ENCODE results near the gene PRM2.

Gene PRM2, protein sequence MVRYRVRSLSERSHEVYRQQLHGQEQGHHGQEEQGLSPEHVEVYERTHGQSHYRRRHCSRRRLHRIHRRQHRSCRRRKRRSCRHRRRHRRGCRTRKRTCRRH

DNA sequence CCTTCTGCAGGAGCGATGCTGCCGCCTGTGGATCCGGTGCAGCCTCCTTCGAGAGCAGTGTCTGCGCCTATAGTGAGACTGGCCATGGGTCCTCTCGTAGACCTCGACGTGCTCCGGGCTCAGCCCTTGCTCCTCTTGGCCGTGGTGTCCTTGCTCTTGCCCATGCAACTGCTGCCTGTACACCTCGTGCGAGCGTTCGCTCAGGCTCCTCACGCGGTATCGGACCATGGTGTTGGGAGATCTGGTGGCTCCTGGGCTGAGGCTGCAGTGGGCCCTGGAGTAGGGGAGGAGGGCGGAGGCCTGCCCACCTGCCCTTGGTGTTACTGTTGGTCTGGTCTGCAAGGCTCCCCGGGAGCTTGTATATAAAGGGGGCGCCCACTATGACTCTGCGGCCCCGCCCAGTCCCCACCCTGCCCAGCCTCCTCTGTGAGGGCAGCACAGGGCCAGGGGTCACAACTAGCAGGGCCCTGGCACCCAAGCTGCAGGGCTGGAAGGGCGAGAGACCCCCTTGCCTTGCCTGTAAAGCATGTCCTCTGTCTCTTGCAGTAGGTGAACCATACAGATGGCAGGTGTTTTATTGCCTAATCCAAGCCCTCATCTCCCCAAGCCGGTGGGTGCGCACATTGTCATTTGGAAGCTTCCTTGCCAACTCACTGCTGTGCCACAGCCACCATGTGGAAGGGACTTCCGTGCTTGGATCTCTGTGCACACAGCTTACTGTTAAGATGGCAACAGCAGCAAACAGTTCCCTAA, at the start of gene PRM2:
Gene PRM2, minus strand, starts transcription at position 338 of the 753 bp plus-strand sequence. Its CDS starts 110 bp downstream, at position 228.
- no peak for DNase-seq

DNA sequence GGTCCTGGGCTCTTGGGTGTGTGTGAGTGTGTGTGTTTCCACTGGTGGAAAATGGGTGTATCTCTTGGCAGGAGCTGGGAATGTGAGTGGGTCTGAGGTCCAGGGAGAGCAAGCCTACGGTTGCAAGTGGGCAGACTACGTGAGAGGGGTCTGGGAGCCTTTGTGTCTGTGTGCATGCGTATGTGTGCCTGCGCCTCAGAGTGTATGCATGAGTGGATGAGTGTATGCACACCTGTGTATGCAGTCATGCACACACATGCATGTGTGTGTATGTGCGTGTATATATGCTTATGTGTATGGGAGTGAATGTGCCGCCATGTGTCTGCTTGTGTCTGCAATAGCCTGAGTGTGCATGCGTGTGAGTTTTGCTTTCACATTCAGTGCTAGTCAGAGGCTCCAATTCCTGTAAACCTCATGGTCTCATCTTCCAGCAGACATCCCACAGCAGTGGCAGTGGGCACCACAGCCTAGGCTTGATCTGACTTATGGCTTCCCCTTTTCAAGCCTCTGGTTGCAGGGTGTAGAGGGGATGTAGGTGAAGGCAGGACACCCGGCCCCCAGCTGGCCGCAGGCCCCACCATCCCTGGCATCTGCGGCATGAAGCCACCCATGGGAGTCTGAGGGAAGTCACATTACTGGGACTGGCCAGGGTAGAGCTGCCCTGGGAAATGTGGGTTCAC, 49.3 kb upstream of the PRM2 start:
- DNase-seq = peak; percentile 54 to 61

DNA sequence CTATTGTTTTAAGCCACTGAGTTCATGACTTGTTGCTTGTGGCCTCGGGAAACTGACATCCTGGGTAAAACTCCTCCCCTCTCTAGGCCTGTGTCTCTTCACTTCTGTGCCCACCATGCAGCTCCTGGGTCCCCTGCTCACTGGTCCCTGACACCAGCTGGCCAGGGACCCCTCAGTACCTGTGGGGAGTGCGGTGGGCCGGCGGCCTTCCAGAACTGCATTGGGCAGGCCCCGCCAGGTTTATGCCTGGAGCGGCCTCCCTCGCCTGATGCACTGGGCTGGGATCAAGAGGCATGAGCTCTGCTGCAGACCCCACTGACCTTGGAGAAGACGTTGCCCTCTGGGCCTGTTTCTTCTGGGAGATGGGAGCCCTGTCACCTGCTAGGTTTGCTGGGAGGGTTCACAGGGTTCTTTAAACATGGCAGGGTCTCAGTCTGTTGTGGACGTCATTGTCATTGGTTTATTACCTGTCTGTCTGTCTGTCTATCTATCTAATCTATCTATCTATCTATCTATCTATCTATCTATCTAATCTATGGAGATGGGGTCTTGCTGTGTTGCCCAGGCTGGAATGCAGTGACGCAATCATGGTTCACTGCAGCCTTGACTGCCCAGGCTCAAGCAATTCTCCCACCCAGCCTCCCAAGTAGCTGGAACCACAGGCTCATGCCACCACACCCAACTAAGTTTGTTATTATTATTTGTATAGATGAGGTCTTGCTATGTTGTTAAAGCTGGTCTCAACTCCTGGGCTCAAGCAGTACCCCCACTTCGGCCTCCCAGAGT, 47.5 kb upstream of the PRM2 start:
- no peak for DNase-seq

DNA sequence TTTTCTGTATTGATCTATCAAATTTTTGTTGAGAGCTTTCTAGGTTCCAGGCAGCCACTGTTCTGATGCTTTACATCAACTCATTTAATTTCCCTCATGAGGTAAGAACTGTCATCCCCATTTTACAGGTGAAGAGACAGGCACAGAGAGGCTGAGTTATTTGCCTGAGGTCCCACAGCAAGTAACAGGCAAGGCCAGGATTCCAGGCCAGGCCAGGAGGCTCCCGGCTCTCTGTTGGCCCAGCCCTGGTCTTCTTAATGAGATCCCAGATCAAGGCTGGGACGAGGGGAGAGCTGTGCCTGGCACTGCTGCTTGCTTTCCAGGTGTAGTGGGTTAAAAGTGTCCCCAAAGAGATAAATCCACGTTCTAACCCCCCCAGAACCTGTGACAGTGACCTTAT, 46.5 kb upstream of the PRM2 start:
- DNase-seq = no peak

DNA sequence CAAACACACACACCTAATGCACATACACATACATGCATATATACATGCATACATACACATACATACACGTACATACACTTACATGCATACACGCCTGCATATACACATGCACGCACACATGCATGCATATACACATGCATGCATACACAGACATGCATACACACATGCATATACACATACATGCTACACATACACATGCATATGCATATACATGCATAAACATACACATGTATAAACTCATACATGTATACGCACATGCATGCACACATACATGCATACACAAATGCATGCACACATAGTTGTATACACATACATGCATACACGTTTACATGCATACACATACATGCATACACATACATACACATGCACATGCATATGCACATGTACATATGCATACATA, 45.4 kb upstream of the PRM2 start:
- no peak for DNase-seq

DNA sequence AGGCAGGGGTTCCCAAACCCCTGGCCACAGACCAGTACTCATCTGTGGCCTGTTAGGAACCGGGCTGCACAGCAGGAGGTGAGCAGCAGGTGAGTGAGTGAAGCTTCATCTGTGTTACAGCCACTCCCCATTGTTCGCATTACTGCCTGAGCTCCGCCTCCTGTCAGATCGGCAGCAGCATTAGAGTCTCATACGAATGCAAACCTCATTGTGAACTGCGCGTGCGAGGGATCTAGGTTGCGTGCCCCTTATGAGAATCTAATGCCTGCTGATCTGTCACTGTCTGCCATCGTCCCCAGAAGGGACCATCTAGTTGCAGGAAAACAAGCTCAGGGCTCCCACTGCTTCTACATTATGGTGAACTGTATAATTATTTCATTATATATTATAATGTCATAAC, 43.9 kb upstream of the PRM2 start:
- no peak for DNase-seq

DNA sequence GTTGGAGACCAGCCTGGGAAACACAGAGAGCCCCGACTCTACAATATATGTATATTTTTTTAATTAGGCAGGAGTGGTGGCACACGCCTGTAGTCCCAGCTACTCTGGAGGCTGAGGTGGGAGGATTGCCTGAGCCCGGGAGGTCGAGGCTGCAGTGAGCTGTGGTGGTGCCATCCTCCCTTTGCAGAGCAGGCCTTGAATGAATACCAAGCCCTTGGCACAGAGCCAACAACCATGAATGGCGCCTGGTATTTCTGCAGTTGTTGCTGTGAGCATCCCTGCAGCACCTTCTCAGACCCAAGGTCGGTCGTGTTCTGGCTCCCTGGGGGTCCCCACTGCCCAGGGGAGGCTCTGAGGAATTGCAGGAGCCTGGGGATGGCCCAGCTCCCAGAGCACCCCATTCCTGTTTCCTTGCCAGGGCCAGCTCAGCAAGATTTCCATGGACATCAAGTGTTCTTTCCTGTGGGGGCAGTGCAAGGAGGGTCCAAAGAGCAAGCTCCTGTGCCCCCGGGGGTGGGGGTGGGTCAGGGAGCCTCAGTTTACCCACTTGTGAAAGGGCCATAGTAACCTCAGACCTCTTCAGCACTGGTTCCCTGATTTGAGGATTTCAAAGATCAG, 43.4 kb upstream of the PRM2 start:
- DNase-seq = no peak

DNA sequence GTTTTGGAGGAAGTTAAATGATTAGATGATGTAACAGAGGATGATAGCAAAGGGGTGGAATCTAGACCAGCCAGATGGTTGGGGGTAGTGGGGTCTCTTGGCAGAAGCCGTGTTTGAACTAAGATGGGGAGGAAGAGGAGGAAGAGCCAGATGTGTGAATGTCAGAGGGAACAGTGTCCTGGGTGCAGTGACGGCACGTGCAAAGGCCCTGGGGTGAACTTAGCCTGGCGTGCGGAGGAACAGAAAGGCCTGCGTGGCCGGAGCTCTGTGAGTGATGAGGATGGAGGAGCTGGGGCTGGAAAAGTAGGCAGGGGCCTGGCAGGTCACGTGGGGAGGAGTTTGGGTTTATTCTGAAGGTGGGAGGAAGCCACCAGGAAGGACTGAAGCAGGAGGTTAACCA, 42.5 kb upstream of the PRM2 start:
- no peak for DNase-seq

DNA sequence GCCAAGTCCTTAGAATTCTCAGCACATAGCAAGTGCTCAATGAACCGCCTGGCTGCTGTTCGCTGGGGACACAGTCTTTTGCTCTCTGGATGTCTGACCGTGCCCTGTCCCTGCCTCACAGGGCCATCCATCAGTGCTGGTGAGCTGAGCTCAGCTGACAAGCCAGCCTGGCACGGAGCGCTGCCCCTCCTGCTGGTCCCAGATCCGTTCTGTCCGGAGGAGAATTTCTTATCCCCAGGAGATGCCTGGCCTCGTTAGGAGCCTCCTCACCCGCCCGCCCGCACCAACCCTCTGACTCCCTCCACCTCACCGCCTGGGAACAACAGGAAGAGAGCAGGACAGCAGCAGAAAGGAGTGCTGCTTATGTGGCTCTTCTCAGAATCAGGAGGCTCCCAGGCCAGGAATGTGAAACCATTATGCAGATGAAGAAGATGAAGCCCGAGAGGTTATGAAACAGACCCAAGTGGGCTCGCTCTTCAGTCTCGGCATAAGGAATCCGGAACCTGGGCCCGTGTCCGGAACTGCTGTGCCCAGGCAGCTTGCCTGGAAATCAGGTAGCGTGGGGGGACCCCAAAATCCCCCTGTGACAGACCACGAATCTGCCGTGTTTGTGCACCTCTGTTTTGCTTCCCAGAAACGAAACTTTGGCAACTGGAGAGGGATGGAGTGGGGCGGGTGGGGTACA, 40.2 kb upstream of the PRM2 start:
- no peak for DNase-seq

DNA sequence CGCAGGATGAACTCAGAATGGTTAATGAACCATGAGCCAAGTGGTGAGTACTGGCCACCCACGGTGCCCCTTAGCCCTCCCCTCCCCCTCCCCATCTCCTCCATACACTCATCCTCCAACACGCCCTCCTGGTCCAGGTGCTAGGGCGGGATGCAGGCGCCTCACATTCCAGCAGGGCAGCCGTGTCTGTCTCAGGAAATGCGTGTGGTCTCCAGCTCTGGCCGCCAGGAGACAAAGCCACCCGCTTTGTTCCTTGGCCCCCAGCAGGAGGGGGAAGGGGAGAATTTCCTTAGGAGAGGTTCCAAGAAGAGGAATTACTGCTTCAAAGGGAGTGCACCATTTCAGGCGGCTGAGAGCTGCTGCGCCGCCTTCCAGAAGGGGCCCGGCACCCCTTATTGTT, 39.2 kb upstream of the PRM2 start:
- no peak for DNase-seq

DNA sequence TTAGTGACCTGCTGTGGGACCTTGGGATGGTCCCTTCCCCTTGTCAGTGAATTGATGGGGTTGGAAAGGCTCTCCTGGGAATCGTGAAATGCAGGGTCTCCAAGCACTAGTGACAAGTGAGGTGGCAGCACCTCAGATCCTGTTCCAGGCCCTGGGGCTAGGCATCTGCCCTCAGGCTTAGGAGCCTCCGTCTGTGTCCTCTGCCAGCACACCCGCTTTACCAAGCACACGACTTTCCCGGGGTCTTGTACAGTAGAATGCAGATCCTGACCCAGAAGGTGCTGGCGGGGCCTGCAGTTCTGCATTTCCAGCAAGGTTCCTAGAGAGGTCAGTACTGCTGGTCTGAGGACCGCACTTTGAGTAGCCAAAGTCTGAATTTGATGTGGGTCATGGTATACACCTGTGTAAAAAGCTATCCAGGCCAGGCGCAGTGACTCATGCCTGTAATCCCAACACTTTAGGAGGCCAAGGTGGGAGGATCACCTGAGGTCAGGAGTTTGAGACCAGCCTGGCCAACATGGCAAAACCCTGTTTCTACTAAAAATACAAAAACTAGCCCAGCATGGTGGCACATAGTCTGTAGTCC, 38.1 kb upstream of the PRM2 start:
- DNase-seq = no peak

DNA sequence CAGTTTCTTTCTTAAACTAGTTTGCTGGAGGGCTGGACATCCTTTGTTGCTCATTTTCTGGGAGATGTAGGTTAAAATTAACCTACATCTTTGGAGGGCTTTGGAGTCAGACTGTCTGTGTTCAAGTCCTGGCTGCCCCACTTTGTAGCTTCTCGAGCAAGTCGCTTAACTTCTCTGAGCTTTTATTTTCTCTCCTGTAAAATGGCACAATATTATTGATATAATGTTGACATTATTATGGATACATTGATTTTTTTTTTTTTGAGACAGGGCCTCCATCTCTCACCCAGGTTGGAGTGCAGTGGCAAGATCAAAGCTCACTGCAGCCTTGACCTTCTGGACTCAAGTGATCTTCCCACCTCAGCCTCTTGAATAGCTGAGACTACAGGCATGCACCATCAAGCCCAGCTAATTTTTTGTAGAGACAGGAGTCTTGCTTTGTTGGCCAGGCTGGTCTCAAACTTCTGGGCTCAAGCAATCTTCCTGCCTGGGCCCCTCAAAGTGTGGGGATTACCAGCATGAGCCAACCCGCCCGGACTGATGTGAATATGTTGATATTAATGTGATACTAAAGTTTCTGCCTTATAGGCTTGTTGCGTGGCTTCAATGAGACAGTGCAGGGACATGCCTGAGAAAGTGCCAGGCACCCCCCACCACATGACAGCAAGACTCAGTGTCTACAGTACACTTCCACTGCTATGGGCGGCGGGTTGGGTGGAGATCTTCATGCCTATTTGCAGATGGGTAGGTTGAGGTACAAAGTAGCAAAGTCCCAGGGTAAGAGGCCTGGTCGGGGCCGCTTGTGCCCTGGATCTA, 37.4 kb upstream of the PRM2 start:
- DNase-seq = no peak

DNA sequence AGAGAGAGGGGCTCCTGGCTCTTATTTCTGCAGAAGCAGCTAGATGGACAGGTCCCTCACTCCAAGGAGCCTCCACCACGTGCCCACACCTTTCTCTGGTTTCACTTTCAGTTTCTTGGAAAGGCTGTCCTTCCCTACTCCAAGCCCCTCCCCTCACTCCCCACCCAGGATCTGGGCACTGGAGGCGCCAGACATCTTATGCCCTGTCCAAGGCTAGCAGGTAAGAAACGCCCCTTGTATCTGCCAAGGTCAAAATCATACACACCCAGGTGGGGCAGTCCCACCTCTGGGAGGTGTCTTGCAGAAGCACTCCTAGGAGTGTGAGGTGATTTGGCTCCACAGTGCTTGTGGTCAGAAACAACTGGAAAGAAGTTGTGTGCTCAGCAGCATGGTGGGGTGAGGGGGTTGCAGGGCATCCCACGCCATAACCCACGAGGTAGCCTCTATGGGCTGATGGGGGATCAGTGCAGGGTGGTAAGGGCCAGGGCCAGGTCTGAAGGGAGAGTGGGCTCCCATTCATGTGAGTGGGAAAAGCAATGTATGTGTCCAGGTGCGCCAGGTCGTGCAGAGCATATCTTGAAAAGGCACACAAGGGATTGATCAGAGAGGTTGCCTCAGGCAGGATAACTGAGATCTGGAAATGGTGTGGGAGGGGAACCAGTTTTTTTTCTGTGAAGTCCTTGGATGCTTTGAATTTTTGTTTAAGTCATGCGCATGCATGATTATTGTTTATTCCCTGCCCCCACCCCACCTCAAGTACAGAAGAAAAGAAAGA, 36.6 kb upstream of the PRM2 start:
- peak in 1 of 2 experiments; percentile 37 for DNase-seq

DNA sequence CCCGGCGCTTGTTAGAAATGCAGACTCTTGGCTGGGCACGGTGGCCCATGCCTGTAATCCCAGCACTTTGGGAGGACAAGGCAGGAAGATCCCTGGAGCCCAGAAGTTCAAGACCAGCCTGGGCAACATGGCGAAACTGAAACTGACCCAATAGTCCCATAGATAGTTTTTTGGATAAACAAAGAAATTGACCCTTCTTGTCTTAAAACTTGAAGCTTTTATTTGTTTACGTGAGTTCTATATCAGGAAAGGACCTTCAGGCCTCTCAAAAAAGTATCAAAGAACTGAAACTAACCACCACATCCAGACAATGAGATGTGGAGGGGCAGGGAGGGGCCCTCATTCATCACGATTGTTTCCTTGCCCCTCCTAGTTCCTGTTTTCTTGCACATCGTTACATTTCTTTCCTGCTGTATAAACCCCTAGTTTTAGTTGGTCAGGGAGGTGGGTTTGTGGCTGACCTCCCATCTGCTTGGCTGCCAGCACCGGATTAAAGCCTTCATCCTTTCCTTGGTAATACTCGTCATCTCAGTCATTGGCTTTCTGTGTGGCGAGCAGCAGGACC, 34.8 kb upstream of the PRM2 start:
- DNase-seq = peak; percentile 44 to 51

DNA sequence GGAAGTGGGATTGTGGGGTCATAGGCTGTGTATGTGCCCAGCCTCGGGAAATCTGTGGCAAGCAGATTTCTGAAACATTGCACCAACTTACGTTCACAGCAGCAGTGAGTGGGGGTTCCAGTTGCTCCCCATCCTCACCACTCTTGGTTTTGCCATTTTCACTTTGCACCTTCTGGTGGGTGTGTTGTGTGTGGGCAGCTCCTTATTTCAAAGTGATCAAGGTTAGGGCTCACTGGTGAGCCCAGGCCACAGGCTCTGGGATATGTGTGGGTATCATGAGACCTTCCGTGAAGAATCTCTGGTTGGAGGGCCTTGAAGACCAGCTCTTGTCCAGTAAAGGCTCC, 34.3 kb upstream of the PRM2 start:
- DNase-seq = no peak

DNA sequence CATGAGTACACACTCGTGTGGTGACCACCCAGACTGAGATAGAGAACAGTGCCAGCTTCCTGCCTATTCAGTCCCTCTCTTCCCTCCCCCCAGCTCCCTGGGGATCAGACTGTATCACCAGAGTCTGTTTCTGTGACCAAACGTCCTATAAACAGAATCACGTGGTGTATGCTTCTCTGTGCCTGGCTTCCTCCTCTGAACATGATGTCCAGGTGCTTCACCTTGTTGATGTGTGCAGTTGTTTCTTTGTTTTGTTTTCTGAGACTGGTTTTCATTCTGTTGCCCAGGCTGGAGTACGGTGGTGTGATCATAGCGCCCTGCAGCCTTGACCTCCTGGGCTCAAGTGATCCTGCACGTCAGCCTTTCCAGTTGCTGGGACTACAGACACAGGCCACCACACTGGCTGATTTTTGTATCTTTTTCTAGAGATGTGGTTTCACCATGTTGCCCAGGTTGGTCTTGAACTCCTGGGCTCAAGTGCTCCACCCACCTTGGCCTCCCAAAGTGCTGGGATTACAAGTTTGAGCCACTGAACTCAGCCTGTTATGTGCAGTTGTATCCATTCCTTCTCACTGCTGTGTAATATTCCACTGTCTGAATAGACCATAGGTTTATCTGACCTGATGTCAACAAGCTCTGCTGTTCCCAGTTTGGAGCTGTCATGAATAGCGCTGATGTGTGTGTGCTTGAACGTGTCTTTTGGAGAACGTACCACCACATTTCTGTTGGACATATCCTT, 33.8 kb upstream of the PRM2 start:
- DNase-seq = no peak

DNA sequence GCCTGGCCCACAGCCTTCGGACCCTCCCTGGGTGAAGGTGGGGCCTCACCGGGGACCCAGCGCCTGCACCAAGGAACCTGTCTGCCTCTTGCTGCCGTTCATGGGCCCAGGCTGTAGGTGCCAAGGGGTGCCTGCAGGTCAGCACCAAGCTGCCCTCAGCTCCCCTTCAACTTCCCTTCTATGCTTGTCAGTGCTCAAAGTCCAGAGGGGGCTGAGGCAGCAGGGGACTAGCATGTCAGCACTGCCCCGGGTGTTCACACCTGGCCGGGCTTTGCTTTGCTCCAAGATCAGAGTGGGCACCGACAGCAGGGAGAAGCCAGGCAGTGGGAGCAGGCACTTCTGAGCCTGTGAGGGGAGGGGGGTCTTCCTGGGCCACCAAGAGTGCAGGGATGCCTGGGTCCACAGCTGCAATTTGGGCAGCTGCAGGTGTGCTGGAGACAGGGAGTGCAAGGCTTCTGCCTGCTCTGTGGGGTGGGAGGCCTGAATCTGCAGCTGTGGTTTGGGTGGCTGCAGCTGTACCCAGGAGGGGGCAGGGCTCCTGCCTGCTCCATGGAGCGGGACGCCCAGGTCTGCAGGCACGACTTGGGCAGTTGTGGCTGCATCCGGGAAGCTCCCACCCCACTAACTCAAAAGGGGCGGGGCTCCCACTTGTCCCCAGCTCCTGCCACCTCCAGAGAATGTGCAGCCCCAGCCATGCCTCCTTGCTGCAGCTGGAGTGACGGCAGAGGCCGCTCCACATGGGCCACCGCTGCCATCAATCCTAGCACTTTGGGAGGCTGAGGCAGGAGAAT, 32.4 kb upstream of the PRM2 start:
- no peak for DNase-seq

DNA sequence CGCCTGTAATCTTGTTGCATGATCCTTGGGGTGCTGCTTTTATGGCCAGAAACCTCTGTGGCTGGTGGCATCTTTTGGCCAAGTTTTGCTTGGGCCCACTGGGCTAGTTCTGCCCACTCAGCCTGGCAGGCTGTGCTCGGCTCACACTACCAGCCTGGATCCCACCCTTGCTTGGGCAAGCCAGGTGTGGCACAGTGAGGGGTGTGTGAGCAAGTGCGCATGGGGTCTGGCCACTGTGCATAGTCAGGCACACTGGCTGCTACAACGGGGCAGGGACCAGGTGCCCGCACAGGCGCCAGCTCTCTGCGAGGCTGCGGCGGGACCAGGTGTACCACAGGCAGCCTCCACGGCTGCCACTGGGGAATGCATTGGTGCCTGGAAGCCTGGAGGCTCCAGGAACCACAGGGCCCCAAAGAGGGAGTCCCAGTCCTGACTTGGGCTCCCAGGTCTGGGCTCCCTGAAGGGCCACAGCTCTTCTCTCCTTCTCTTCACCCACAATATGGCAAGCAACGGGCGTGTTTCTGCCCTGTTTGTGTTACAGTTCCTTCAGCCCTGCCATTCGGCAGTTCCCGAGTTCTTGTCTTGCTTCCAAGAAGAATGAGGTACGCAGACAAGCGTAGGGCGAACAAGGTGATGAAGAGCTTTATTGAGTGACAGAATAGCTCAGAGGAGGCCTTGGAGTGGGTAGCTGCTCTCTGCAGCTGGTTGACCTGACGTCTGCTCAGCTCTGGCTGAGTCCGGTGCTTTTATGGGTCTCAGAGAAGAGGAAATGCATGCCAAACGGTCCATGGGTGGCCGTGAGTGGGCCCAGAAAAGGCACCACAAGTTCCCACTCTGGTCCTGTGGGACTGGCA, 31.6 kb upstream of the PRM2 start:
- no peak for DNase-seq
